Measurements from ENCODE around the gene PPP1R37.

DNA sequence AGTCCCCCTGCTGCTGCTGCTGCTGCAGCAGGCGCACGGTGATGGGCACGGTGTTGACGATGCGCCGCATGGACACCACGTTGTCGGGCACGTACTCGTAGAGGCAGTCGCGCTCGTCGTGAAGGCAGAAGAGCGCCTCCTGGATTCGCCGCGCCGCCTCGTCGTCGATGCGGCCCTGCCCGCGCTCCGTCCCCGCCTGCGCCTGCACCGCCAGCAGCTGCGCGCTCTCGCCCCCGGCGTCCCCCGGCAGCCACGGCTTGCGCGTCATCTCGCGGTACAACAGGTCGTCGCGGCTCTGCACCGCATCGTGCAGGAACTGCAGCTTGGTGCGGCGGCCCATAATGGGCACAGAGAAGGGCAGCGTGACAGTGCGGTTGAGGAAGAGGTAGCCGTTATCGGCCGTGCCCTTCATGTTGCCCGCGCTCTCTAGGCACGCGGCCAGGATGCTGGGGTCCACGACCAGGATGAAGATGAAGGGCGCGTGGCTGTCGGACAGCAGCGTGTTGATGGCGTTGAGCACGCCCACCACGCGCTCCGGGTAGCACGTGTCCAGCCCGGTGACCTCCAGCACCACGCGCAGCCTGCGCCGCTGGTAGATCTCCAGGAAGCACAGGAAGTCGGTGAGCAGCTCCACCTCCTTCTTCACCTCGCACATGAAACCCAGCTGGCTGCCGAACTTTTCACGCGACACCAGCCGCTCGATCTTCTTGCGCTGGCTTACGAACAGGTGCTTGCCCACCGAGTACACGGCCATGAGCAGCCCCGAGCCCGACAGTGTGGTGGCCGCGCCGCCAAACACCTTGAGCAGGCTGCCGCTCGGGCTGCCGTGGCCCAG lies 59.7 kb downstream of the PPP1R37 start:
- TF ChIP-seq CTCF (IDR thresholded peaks at IDR 0.05) (no peak), POLR2A (IDR thresholded peaks at IDR 0.05) (no peak)

Measured in uterus (tissue), 2 donors.